Measurements from ENCODE around the gene NAA80. TPM values are rescaled to one million over a fixed set of nuclear protein-coding genes. Genes with fewer than 3 reads are reported as not detected.

NAA80 gene
- total RNA-seq, 1 donor from 2014 or later: 9.4 TPM

- H3K27me3 Mint-ChIP-seq: no peaks in the 10 kb centered on the region
- DNase-seq (ENCODE audit: low spot score, unreplicated experiment): no peak
- H3K4me1 Mint-ChIP-seq (ENCODE audit: low read depth): peaks cover 16% of the 10 kb centered on the region
- peak overlapping the region; percentile 26 for H3K27ac Mint-ChIP-seq
- TF ChIP-seq, protein P1, sequence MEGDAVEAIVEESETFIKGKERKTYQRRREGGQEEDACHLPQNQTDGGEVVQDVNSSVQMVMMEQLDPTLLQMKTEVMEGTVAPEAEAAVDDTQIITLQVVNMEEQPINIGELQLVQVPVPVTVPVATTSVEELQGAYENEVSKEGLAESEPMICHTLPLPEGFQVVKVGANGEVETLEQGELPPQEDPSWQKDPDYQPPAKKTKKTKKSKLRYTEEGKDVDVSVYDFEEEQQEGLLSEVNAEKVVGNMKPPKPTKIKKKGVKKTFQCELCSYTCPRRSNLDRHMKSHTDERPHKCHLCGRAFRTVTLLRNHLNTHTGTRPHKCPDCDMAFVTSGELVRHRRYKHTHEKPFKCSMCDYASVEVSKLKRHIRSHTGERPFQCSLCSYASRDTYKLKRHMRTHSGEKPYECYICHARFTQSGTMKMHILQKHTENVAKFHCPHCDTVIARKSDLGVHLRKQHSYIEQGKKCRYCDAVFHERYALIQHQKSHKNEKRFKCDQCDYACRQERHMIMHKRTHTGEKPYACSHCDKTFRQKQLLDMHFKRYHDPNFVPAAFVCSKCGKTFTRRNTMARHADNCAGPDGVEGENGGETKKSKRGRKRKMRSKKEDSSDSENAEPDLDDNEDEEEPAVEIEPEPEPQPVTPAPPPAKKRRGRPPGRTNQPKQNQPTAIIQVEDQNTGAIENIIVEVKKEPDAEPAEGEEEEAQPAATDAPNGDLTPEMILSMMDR (IDR thresholded peaks at IDR 0.05; ENCODE audit: unreplicated experiment): no peak
- no peak overlapping the region for H3K4me3 Mint-ChIP-seq (ENCODE audit: low read depth)
- peaks cover 2% of the 10 kb centered on the region for H3K36me3 Mint-ChIP-seq (ENCODE audit: insufficient read depth)
- no peaks in the 10 kb centered on the region for H3K9me3 Mint-ChIP-seq (ENCODE audit: low read depth)
Measured at GRCh38 chr3:50250514-50250913, 48.7 kb downstream of the NAA80 start.

DNA sequence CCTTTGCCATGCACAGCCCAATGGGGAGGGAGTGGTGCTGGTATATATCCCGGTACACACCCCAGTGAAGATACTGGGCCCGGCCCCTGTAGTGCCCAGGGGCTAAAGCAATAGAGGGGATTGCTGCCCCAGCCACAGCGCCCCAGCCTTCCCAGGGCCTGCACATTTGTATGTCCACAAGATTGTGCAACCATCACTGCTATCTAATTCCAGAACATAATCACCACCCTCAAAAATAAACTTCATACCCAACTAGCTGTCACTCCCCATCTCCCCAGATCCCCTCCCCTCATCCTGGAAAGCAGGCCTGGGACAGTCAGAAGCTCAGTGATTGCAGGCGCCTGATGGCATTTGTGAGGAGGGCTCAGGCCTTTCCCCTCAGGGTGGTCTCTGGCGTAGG, 49.7 kb downstream of the NAA80 start:
- H3K9me3 Mint-ChIP-seq (ENCODE audit: low read depth): no peaks in the 10 kb centered on the region
- peaks cover 20% of the 10 kb centered on the region for H3K4me1 Mint-ChIP-seq (ENCODE audit: low read depth)
- TF ChIP-seq, protein P1 (IDR thresholded peaks at IDR 0.05; ENCODE audit: unreplicated experiment): no peak
- no peak for DNase-seq (ENCODE audit: low spot score, unreplicated experiment)
- no peak overlapping the region for H3K27ac Mint-ChIP-seq
- peaks cover 2% of the 10 kb centered on the region for H3K36me3 Mint-ChIP-seq (ENCODE audit: insufficient read depth)
- no peak overlapping the region for H3K4me3 Mint-ChIP-seq (ENCODE audit: low read depth)
- H3K27me3 Mint-ChIP-seq: no peaks in the 10 kb centered on the region

- TF ChIP-seq, protein P1 (IDR thresholded peaks at IDR 0.05; ENCODE audit: unreplicated experiment): no peak
- Mint-ChIP-seq H3K4me3 (ENCODE audit: low read depth) (no peak overlapping the region), H3K27ac (peak overlapping the region; percentile 78), H3K27me3 (no peaks in the 10 kb centered on the region), H3K9me3 (ENCODE audit: low read depth) (no peaks in the 10 kb centered on the region), H3K36me3 (ENCODE audit: insufficient read depth) (peaks cover 4% of the 10 kb centered on the region), H3K4me1 (ENCODE audit: low read depth) (peaks cover 20% of the 10 kb centered on the region)
- no peak for DNase-seq (ENCODE audit: low spot score, unreplicated experiment)
Measured at GRCh38 chr3:50248387-50248786, 50.8 kb downstream of the NAA80 start.

DNA sequence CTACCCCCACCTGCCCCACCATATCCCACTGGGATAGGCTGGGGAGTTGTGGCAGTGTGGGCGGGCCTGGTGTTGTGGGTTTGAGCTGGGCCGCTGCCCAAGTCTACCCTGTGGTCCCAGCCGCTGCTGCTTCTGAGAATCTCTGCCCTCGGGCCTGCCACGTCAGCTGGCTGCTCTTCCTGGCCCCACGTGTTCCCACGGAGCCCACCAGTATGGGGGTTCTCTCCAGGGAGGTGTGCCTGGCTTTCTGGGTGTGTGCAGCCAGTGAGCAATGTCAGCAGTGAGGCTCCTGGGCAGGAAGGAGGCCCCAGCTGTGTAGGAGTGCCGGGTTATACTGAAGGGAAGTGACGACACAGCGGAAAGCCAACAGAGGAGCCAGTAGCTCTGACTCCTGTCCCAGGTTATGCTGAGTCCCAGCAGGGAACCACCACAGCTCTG, 52.7 kb downstream of the NAA80 start:
- Mint-ChIP-seq H3K27me3 (no peaks in the 10 kb centered on the region), H3K9me3 (ENCODE audit: low read depth) (no peaks in the 10 kb centered on the region), H3K4me1 (ENCODE audit: low read depth) (peaks cover 25% of the 10 kb centered on the region), H3K4me3 (ENCODE audit: low read depth) (peak overlapping the region; percentile 24), H3K36me3 (ENCODE audit: insufficient read depth) (peaks cover 4% of the 10 kb centered on the region), H3K27ac (peak overlapping the region; percentile 91)
- no peak for DNase-seq (ENCODE audit: low spot score, unreplicated experiment)
- TF ChIP-seq, protein P1 (IDR thresholded peaks at IDR 0.05; ENCODE audit: unreplicated experiment): peak; percentile 5

Other genes with a start within 250 kb of the NAA80 start
- gene RBM5, start 210.5 kb downstream of the NAA80 start, total RNA-seq: 317 and 322 TPM in 2 replicates
- gene SEMA3F, start 144.1 kb downstream of the NAA80 start, total RNA-seq: 23.6 and 26.5 TPM in 2 replicates
- gene GNAT1, start 107.8 kb downstream of the NAA80 start, total RNA-seq: 0.12 and 0.91 TPM in 2 replicates
- gene SLC38A3, start 94.1 kb downstream of the NAA80 start, total RNA-seq: 43.5 and 44.7 TPM in 2 replicates
- gene GNAI2, start 63.2 kb downstream of the NAA80 start, total RNA-seq: 158 and 171 TPM in 2 replicates
- 24.6 and 27.6 TPM in 2 replicates for gene SEMA3B, start 30.3 kb downstream of the NAA80 start, total RNA-seq
- gene LSMEM2, start 20.3 kb downstream of the NAA80 start, total RNA-seq: not detected in 2 replicates
- 49.0 and 58.7 TPM in 2 replicates for gene IFRD2, start 7.0 kb downstream of the NAA80 start, total RNA-seq
- gene HYAL3, start within 50 bp of the NAA80 start, total RNA-seq: 3.2 and 3.6 TPM in 2 replicates
- gene HYAL1, start 4.2 kb upstream of the NAA80 start, total RNA-seq: 3.1 and 4.1 TPM in 2 replicates
- 74.3 and 77.9 TPM in 2 replicates for gene HYAL2, start 23.3 kb upstream of the NAA80 start, total RNA-seq
- gene TUSC2, start 28.8 kb upstream of the NAA80 start, total RNA-seq: 33.1 and 34.9 TPM in 2 replicates
- 11.7 and 13.9 TPM in 2 replicates for gene RASSF1, start 41.4 kb upstream of the NAA80 start, total RNA-seq
- gene ZMYND10, start 46.3 kb upstream of the NAA80 start, total RNA-seq: 0.86 and 2.2 TPM in 2 replicates
- 25.7 and 31.6 TPM in 2 replicates for gene NPRL2, start 51.4 kb upstream of the NAA80 start, total RNA-seq
- 18.7 and 19.2 TPM in 2 replicates for gene CYB561D2, start 51.5 kb upstream of the NAA80 start, total RNA-seq
- gene TMEM115, start 60.1 kb upstream of the NAA80 start, total RNA-seq: 32.7 and 33.0 TPM in 2 replicates
- gene CACNA2D2, start 204.2 kb upstream of the NAA80 start, total RNA-seq: 5.5 and 6.9 TPM in 2 replicates